Erythroblast (primary cell): ENCODE measurements around the gene ZRANB1.

ENCODE experiments used
- GATA1 ChIP-seq: IDR thresholded peaks from 2 replicates; pipeline ENCODE4 v1.6.1; 2011; ENCODE audit warnings: low read depth, mild to moderate bottlenecking, control low read depth, low read length, moderate library complexity
- POLR2A ChIP-seq: IDR thresholded peaks from 2 replicates; pipeline ENCODE4 v1.6.1; 2011; ENCODE audit warnings: mild to moderate bottlenecking, low read length

DNA sequence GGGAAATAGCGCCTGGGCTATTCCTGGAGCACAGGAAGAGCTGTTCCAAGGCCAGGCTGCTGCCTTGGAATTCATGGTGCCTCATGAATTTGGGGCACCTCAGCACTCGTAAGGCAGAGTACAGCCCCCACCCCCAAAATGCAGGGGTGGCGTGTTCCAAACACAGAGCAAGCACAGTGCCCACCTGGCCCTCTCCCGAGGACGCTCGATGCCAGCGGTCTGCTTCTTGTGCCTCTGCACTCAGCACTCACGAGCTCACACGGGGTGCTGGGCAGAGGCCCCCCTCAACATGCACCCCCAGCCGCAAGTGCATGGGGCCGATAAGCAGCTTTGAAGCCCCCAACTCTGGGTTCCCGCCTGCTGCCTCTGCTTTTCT is 60.1 kb downstream of the ZRANB1 start:
- TF ChIP-seq POLR2A (no peak), GATA1 (no peak)
